ENCODE results near the gene SCFD2.

DNA sequence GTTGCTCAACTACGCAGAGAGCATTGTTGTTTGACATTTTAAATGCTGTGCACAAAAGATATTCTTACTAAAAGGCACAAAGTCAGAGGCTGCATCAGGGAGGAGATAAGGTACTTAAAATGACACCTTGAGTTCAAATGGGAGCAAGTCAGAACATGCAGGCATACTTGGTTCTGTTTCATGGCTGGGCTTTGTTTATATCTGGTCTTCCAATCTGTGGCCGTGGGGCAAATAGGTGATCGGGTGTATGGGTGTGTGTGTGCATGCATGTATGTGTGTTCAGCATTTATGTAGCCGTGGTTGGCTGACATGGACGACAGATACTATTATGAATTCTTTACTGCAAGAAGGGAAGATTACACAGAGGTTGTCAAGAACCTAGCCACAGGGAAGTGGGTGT lies 397.6 kb downstream of the SCFD2 start:
- TF ChIP-seq SIN3A (IDR thresholded peaks at IDR 0.05; ENCODE audit: borderline replicate concordance, low read depth, low read length) (no peak), POLR2AphosphoS5 (IDR thresholded peaks at IDR 0.05; ENCODE audit: low read depth, low read length) (no peak), JUND (IDR thresholded peaks at IDR 0.05) (no peak), MXI1 (IDR thresholded peaks at IDR 0.05; ENCODE audit: low read depth, low read length) (no peak), RAD21 (IDR thresholded peaks at IDR 0.05; ENCODE audit: low read length) (no peak), EP300 (IDR thresholded peaks at IDR 0.05; ENCODE audit: borderline replicate concordance in 1 of 2, low read depth in 1 of 2, low read length in 1 of 2) (no peak), MAX (IDR thresholded peaks at IDR 0.05; ENCODE audit: low read depth) (no peak), NRF1 (IDR thresholded peaks at IDR 0.05; ENCODE audit: low read depth, low read length) (no peak), YY1 (IDR thresholded peaks at IDR 0.05; ENCODE audit: low read depth) (no peak)
- TF ChIP-seq, protein P1, sequence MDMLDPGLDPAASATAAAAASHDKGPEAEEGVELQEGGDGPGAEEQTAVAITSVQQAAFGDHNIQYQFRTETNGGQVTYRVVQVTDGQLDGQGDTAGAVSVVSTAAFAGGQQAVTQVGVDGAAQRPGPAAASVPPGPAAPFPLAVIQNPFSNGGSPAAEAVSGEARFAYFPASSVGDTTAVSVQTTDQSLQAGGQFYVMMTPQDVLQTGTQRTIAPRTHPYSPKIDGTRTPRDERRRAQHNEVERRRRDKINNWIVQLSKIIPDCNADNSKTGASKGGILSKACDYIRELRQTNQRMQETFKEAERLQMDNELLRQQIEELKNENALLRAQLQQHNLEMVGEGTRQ (IDR thresholded peaks at IDR 0.05; ENCODE audit: borderline replicate concordance, low read depth, low read length), result no peak
- TF ChIP-seq, protein P2, sequence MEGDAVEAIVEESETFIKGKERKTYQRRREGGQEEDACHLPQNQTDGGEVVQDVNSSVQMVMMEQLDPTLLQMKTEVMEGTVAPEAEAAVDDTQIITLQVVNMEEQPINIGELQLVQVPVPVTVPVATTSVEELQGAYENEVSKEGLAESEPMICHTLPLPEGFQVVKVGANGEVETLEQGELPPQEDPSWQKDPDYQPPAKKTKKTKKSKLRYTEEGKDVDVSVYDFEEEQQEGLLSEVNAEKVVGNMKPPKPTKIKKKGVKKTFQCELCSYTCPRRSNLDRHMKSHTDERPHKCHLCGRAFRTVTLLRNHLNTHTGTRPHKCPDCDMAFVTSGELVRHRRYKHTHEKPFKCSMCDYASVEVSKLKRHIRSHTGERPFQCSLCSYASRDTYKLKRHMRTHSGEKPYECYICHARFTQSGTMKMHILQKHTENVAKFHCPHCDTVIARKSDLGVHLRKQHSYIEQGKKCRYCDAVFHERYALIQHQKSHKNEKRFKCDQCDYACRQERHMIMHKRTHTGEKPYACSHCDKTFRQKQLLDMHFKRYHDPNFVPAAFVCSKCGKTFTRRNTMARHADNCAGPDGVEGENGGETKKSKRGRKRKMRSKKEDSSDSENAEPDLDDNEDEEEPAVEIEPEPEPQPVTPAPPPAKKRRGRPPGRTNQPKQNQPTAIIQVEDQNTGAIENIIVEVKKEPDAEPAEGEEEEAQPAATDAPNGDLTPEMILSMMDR (IDR thresholded peaks at IDR 0.05), result no peak
- TF ChIP-seq, protein P3, sequence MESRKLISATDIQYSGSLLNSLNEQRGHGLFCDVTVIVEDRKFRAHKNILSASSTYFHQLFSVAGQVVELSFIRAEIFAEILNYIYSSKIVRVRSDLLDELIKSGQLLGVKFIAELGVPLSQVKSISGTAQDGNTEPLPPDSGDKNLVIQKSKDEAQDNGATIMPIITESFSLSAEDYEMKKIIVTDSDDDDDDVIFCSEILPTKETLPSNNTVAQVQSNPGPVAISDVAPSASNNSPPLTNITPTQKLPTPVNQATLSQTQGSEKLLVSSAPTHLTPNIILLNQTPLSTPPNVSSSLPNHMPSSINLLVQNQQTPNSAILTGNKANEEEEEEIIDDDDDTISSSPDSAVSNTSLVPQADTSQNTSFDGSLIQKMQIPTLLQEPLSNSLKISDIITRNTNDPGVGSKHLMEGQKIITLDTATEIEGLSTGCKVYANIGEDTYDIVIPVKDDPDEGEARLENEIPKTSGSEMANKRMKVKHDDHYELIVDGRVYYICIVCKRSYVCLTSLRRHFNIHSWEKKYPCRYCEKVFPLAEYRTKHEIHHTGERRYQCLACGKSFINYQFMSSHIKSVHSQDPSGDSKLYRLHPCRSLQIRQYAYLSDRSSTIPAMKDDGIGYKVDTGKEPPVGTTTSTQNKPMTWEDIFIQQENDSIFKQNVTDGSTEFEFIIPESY (IDR thresholded peaks at IDR 0.05; ENCODE audit: borderline replicate concordance, low read depth), result no peak
